MM.1S (cell line): ENCODE data around the gene NRIP2.
A peak's percentile ranks its signal among the peaks of the same experiment; 100 is the strongest.

Experiments used
- EZH2 ChIP-seq: fragments of 300-600 bp; sonication (generic); optimal IDR thresholded peaks from 2 replicates; pipeline ENCODE3; 2017; ENCODE audit warnings: low read depth, mild to moderate bottlenecking, antibody characterized with exemption, low read length, mixed read lengths
- TF ChIP-seq, protein P1 (sequence below): fragments of 300-600 bp; sonication (generic); IDR thresholded peaks from 2 replicates; pipeline ENCODE4 v1.5.1; 2016; ENCODE audit warnings: antibody characterized with exemption, low read length, mixed read lengths

DNA sequence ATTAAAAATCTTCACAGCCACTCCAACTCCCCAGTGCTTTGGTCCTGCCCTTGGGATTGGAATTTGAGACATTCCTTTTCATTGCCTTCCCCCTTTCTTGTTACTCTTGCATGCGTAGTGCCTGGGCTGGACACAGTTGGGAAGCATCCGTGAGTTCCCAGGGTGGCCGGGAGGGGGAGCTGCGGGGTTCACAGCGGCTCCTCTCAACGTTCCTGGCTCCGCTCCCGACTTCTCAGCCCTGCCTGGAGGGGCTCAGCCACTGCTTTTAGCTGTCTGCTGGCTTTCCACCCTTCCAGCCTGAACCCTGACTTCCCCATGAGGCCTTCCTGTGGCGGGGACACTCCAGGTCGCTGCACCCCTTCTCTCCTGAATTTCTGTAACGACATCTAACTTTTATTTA lies 18.8 kb upstream of the NRIP2 start:
- TF ChIP-seq, protein P1, sequence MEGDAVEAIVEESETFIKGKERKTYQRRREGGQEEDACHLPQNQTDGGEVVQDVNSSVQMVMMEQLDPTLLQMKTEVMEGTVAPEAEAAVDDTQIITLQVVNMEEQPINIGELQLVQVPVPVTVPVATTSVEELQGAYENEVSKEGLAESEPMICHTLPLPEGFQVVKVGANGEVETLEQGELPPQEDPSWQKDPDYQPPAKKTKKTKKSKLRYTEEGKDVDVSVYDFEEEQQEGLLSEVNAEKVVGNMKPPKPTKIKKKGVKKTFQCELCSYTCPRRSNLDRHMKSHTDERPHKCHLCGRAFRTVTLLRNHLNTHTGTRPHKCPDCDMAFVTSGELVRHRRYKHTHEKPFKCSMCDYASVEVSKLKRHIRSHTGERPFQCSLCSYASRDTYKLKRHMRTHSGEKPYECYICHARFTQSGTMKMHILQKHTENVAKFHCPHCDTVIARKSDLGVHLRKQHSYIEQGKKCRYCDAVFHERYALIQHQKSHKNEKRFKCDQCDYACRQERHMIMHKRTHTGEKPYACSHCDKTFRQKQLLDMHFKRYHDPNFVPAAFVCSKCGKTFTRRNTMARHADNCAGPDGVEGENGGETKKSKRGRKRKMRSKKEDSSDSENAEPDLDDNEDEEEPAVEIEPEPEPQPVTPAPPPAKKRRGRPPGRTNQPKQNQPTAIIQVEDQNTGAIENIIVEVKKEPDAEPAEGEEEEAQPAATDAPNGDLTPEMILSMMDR: peak; percentile 38
- TF ChIP-seq EZH2: no peak
